ENCODE data around the gene THRB.
"Not testable (repeated sequence)": the region's sequence is repeated elsewhere in the genome, so short reads cannot be mapped to it uniquely, and the experiment has no call there.

Gene THRB

DNA sequence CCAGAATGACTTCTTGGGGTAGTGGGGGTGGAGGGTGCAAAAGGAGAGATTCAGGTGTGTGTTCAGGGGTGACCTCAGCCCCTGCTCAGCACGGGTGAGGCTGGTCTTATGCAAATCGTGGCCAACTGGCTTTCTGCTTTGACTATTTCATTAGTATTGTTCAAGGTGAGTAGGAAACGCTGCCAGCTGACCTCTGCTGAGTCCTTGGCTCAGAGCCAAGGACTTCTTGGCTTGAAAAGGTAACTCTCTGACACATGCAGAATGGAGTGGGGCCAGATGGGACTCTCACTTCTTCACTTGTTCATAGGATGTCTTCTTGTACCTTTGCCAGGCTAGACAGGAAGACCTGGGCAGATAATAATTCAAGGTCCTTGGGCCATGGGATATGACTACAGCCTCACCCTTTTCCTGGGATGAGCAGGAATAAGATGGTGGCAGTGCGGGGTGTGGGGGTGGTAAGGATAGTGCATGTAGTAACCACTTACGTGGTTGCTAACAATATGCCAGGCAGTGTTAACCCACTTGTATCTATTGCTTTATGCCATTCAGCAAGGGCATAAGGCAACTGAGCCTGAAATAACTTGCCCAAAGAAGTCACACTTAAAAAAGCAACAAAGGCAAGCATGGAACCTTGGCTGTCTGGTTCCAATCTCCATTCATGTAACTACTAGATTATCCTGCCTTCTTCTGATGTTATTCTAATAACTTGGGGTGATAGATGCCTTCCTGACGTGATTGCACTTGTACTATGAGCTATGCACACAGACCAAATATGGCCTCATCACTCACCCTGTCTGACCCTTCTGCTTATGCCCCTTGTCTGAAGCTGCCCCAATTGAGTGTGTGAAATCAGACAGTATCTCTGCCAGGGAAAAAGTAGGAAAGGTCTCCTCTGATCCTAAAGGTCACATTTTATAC, 356.4 kb downstream of the THRB start:
- DNase-seq = no peak

DNA sequence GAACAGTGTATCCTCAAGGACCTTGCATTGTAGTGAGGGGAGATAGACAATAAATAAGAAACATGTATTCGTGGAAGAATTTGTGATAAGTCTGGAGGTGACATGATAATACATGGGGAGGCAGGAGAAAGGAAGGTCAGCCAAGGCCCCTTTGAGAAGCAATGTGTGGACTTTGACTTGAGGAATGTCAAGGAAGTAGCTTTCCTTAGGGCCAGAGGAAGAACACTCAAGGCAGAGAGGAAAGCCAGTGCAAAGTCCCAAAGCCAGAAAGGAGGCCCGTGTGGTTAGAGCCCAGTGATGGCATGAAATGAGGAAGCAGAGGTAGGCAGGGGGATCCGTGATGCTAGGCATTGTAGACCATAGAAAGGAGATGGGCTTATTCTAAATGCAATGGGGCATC, 357.3 kb downstream of the THRB start:
- no peak for DNase-seq

DNA sequence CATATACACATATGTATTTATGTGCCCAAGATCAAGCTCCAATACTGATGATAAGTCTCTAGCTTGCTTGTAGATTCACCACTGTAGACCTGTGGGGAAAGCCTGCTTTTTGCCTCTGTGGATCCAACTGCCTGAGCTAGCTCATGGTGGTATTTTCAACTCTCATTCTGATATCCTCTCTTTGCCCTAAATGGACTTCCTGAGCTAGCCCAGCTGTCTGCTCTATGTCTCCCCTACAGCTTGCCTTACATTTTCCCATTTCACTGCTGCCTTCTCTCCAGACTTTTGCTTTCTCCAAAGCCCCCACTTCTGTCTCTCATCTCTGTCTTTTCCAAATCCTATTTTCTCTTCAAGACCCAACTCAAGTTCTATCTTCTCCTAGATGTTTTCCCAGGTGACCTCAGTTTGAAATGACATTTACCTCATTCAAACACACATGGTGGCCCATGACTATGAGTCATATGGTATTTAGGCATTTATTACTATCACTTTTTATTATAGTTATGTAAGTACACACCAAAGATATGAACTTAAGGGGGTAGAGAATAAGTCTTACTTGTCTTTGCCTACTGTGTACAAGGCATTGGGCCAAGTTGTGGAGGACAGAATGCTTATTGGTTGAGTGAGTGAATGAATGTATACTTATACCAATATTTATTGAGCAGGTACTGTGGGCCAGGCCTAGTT, 357.9 kb downstream of the THRB start:
- DNase-seq = no peak

DNA sequence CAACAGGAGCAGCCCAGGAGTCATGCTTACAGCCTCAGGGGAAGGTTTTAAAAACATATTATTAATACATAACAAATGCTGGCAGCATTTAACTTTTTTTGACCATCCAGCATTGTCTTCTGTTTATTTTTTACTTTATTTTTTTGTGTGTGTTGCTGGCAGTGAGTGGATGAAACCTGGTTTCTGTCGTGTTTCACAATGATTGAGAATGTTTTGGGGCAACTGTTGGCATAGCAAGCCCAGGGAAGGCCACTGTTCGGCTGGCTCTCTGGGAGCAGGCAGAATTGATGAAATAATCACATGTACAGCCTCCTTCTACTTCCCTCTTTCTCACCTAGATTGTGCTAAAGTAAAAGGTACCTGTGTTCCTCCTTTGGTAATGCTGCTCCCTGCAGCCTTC, 359.4 kb downstream of the THRB start:
- DNase-seq = no peak

DNA sequence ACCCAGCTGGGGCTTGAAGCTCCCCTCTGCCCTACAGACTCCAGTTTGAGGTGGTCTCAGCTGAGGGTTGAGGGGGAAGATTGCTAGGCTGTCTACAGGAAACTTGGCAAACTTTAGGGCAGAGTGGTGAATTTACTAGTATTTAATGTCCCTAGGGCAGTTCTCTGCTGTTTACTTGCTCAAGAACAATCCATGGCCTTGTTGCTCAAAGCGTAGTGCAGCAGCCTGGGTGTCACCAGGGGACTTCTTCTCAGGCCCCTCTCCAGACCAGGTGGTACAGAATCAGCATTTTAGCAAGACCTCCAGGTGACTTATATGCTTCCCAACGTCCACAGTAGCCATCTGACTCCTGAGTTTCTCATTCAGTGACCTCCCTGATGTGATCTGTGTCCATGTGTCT, 360.7 kb downstream of the THRB start:
- DNase-seq = no peak

DNA sequence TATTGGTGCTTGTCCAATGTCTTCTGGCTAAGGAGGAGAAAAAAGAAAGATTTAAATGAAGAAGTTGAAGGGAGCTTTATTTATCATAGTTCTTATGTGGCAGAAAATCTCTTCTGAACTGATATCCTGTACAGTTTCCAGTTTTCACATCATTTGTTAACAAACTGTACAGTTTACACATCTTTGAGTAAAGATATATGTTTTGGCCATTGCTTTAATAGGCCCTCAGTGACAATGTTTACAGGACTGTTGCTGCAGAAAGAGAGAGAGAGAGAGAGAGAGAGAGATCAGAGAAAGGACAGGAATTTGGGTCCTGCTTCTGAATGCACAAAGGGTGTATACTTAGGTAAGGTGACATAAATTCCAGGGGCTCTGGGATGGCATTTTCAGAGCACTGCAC, 361.2 kb downstream of the THRB start:
- DNase-seq = no peak

DNA sequence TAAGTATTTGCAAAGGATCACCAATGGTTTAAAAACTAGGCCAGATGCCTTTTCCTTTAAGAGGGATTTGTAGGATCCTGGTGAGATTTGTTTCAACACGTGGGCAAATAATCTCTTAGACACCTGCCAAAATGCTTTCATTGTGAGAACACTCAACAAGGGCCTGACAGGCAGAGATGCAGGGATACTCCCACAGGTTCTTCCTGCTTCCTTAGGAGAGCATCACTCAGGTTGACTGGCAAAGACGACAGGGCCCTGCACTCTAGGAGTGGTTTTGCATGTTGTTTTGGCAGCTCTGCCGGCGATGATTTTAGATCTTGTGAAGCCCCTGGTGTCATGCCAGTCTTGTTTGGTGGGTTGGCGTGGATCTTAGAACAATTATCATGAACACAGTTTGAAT, 365.1 kb downstream of the THRB start:
- DNase-seq = no peak

DNA sequence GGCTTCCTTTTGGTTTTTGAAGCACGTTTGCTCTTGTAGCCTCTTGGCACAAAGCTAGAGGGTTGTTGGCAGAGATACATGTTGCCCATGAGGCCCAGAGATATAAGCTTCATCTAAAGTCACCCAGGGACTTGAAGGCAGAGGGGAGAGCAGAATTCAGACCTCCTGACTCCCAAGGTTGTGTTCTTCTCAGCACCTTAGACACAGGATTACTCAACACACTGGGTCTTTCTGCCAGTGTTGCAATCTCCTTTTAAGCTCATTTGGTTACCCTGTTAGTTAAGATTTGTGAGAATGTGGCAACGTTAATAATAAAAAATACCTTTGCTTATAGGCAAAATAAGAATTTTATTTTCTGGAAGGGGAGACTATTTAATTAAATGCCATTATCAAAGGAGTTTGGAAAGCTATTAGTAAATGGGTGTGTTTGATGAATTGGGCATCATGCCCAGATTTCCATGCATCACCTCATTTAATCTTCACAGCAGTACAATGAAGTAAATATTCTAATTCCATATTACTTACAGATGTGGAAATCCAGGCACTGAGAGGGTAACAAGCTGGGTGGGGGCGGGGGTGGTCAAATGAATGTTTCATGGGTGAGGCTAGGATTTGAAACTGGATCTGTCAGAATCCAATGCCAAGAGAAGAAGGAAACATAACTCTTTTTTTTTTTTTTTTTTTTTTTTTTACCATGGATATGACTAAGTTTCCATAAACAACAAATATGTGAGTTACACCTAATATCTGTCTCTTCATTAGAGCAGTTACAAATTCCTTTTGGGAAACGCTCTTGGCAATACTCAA, 366.2 kb downstream of the THRB start:
- DNase-seq = peak; percentile 82

DNA sequence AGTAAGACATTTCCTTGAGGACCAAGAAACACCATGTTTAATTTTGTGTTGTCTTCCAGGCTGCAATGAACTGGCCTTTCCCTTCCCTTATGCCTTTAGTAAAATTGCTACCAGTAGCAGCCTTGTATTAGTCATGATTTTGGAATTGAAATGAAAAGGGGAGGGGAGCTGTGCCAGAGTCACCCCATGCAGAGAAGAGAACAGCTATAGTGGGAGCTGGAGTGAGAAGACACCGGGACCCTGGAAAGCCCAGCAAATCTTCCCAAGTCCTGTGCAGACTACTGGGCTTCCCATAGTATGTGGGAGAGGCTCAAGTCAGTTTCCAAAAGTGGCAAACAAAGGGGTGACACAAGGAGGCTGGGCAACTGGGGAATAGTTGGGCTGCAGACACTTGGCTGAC, 371.1 kb downstream of the THRB start:
- peak; percentile 63 for DNase-seq

DNA sequence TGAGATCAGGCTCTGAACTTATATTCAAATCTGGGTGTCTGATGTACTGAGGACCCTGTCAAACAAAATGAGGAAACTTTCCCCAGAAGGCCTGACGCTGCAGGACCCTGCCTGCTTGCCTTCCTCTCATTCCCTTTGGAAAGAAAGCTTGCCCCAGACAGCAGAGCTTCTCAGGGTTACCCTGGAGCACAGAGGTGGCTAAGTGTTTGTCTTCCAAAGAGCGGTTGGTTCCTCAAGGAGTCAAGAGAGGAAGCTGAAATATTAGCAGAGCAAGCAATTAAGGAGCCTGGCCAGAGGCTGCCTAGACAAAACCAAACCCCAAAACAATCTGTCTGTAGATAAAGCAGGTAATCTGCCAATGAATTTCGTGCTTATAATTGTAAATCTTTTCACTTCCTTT, 374.2 kb downstream of the THRB start:
- DNase-seq = no peak

DNA sequence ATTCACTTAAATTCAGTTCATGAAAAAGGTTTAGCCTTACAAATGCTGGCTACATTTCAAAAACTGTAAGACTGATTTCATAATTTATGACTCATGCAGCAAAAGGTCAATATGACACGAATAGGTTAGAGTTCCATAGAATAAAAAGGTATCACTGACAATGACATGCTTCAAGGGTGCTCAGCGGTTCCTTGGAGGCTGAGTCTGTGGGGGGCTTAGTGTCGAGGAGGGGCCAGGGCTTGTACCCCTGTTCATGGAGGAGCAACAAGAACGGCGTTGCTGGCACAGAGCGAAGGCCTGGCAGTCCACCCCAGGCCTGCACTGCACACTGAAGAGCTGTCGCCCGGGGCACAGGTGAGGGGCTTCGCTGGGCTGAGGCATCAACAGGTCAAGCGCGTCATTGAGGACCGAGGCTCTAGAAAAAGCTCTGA, 375.3 kb downstream of the THRB start:
- DNase-seq = peak; percentile 81

DNA sequence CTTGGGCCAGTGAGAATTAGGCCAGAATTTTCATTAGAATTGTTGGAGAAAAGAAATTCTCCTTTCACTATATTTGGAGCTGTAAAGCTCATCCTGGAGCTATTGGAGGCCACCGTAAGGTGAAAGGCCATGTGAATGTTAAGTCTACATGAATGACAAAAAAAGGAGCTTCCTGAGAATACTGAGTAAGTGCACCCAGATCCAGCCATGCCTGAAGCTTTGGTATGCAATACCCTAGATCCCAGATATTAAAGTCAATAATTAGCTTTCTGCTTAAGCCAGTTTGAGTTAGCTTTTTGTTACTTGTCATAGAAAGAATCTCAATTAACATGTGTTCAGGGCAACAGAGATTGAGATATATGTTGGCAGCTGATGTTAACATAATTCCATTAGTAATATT, 377.1 kb downstream of the THRB start:
- no peak for DNase-seq

DNA sequence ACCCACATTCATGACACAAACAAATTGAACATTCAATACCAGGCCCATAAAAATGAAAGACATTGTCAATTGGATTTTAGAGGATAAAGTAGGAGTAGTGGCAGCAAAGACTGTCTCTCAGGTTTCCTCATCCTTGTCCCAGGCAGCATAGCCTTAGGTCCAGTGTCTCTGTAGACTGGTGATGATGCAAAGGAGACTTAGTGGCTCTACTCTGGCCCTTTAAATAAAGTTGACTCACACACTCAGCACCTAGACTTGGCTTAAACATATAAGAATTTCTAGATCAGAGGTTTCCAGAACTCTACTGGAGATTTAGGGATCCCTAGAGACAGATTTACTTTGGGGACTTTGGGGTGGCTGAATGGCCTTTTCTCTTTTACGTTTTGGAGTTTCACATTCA, 382.9 kb downstream of the THRB start:
- DNase-seq = peak; percentile 32

DNA sequence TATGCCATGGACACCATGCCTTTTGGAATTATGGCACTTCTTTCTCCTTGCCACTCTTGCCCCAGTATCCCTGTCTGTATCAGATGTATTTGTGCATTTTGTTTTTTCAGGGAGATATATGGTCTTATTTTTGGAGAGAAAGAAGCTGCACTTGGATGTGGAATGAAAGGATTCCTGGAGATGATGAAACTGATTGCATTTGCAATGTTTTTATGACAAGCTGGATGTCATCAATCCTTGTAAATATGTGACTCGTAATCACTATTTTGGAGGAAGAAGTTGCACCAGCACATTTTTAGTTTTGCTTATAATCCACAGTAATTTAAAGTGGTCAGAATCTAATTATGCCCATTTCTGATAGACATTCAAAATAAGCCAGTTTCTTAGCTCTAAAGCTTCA, 384.6 kb downstream of the THRB start:
- DNase-seq = peak; percentile 26

DNA sequence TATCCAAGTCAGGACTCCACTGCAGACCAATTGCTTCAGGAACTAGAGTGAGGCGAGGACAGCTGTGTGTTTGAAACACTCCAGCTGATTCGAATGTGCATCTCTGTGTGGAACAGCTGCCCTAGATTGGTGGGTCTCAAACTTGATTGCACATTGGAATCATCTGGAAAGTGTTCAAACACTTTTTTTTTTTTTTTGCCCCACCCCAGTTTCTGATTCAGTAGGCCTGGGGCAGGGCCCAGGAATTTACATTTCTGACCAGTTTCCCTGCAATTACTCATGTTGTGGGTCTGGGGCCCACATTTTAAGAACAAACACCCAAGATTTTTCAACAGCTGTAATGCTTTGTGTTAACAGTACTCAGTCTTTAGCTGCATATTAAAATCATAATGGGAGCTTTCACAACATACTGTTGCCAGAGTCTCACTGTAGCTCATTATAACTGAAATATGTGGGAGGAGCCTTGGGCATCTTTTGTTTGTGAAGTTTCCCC, 392.9 kb downstream of the THRB start:
- peak; percentile 53 for DNase-seq

DNA sequence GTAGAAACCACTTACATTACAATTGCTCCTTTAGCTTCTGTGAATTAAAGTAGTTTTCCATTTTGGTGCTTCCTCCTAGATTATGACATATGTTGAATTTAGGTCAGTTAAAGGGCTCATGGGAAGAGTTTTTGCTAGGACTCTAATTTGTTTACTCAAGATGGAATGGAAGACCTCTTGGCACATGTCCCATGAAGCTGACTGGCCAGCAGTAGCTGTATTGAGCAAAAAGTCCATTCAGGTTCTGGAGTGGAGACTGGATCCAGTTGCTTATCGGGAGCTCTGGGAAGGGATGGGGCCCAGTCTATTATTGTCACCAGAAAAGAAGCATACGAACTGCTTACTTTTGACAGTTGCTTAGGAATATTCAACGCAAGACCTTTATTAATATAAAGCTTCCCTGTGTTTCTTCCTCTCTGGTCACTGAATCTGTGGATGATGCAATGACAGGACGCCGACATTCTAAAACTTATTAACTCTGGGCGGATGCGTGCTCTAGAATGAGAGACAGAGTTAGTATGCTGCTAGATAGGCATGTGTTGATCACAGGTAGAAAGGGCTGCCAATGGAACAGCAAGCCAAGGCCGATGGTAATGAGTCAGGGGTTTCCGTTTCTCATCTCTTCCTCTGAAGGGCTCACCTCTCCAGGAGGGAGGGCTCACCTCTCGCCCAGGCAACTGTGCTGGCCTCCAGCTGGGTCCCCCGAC, 393.8 kb downstream of the THRB start:
- DNase-seq = peak; percentile 27

DNA sequence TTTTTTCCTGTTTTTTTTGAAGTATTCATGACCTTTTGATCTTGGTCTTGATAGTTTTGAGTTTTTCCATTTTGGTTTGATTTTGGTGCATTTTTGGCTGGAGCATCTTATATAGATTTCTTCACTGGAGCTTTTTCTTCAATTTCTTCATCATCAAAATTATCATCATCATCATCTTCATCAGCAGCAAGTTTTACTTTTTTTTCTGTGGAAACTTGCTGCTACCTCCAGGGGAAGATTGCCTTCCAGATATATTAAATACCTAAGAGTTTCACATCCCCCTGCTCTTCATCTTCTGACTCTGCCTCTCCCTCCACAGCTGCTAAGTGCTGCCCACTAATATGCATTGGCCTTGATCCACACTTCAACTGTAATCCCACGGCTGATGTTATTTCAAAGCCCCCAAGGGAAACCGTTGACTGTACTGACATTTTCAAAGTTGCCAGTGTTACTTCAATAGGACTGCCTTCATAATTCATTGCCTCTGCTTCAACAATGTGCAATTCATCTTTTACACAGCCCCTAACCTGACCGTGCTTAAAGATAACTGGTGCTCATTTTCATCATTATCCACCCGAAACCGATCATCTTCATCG, 397.9 kb downstream of the THRB start:
- DNase-seq = no peak

DNA sequence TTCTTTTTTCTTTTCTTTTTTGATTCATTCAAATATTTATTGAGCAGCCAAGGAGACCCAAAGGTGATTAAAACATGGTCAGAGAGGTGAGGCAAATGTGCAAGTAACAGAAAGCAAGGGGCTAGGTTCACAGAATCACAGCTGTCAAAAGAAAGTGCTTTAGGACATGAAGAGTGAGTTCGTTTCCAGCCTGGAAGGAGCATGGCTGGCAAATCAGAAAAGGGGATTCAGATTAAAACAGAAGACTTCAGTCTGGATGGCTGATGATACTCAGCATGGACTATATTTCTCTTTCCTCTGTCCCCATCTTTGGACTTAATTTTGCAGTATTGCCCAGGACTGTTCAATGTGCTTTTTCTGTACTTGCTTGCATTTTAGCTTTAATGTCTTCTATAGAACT, 398.4 kb downstream of the THRB start:
- DNase-seq = no peak

DNA sequence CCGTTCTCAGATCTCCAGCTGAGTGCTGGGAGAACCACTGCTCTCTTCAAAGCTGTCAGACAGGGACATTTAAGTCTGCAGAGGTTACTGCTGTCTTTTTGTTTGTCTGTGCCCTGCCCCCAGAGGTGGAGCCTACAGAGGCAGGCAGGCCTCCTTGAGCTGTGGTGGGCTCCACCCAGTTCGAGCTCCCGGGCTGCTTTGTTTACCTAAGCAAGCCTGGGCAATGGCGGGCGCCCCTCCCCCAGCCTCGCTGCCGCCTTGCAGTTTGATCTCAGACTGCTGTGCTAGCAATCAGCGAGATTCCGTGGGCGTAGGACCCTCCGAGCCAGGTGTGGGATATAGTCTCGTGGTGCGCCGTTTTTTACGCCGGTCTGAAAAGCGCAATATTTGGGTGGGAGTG, 399.8 kb downstream of the THRB start:
- not testable (repeated sequence) for DNase-seq

DNA sequence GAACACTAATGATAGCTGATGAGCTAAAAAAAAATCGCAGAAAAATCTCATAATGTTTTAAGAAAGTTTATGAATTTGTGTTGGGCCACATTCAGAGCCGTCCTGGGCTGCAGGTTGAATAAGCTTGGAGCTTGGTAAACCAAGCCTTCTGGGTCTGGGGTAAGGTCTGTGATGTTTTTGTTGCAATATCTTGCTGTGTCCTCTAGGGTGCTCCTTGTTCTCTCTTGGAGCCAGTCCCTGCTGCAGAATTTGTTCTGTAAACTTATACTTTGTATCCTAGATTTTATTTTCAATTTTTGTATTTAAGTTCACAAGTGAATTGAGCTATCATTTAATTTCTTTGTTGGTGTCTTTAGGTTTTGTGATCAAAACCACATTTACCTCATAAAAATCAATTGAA, 405.9 kb downstream of the THRB start:
- peak; percentile 68 for DNase-seq

DNA sequence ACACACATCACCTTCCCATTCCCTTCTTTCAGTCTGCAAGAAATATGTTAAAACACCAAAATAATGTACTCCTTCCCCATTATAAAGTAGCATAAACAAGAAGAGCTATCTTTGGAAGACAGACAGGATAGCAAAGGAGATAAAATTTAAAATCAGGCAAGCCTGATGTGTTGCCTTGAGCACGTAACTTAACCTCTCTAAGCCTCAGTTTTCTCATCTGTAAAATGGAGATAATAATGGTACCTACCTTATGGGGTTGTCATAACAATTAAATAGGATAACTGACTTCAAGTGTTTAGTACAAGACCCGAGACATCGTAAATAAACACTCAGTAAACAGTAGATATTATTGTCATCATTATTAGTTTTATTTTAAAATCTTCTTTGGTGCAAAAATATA, 407.2 kb downstream of the THRB start:
- DNase-seq = no peak
